IPS-15b (cell line): Measurements from ENCODE around the gene MRPL57.
"Not testable (repeated sequence)": the region's sequence is repeated elsewhere in the genome, so short reads cannot be mapped to it uniquely, and the experiment has no call there.

Experiments
- H3K27me3 ChIP-seq: one replicate; pipeline ENCODE4 v1.6.1; 2013; ENCODE audit warnings: low read length; ENCODE audit not compliant: control insufficient read depth, insufficient read depth
- H3K36me3 ChIP-seq: one replicate; pipeline ENCODE4 v1.6.1; 2013; ENCODE audit warnings: low read length; ENCODE audit not compliant: control insufficient read depth, insufficient read depth
- H3K4me1 ChIP-seq: one replicate; pipeline ENCODE4 v1.6.1; 2013; ENCODE audit warnings: mild to moderate bottlenecking, low read length; ENCODE audit not compliant: control insufficient read depth, insufficient read depth
- H3K4me3 ChIP-seq: one replicate; pipeline ENCODE4 v1.5.1; 2013; ENCODE audit warnings: low read depth, low read length
- H3K9ac ChIP-seq: one replicate; pipeline ENCODE4 v1.6.1; 2013; ENCODE audit warnings: low read depth, mild to moderate bottlenecking, low read length
- H3K9me3 ChIP-seq: one replicate; pipeline ENCODE4 v1.6.1; 2013; ENCODE audit warnings: mild to moderate bottlenecking, low read length; ENCODE audit not compliant: control insufficient read depth, insufficient read depth

MRPL57 gene

GRCh38 chr13:21198391-21198790, 21.9 kb downstream of the MRPL57 start:
- H3K9ac ChIP-seq, H3K9me3 ChIP-seq, H3K27me3 ChIP-seq, H3K36me3 ChIP-seq, H3K4me3 ChIP-seq, H3K4me1 ChIP-seq: not testable (repeated sequence)

- H3K4me3 ChIP-seq, H3K9ac ChIP-seq, H3K36me3 ChIP-seq, H3K27me3 ChIP-seq, H3K9me3 ChIP-seq, H3K4me1 ChIP-seq: not testable (repeated sequence)
Observed at GRCh38 chr13:21201456-21202190, 25.2 kb downstream of the MRPL57 start.

DNA sequence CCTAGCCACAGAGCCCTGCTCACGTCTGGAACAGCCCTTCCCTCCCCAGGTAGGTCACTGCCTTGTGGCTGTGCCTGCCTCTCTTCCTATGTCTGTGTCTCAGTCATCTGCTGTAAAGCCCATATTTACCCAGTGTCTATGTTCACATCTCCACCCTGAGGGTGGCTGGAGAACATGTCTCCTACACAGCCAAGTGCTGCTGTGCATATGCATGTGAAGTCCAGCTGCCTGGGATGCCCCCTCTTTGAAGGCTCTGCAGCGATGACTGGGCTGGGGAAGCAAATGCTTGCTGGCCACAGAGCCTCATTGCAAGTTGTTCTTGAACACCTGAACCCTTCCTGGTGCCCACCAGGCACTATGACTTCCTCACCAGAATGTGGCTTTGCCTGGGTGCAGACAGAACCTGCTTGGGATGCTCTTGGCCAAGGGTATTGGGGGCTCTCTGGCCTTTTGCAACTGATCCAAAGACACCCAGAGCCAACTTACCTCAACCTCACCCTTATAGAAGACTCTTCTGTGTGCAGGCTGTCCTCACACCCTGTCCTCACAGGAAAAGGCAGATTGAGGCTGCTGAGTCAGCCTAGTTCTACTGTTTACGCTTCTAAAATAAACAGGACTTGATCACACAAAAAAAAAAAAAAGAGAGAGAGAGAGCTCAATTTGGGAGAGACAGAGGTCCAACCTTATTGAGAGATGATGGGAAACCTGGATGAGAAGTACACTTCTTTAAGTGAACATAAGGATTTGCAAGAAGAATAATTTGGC, 26.5 kb downstream of the MRPL57 start:
- Histone ChIP-seq H3K9me3 (peaks cover 7% of the 10 kb centered on the region), H3K27me3 (no peaks in the 10 kb centered on the region), H3K4me1 (no peaks in the 10 kb centered on the region), H3K4me3 (no peak overlapping the region), H3K36me3 (no peaks in the 10 kb centered on the region), H3K9ac (no peak overlapping the region)

GRCh38 chr13:21208652-21209154, 32.2 kb downstream of the MRPL57 start:
- H3K36me3 ChIP-seq: no peaks in the 10 kb centered on the region
- H3K4me1 ChIP-seq: no peaks in the 10 kb centered on the region
- no peak overlapping the region for H3K4me3 ChIP-seq
- peaks cover 8% of the 10 kb centered on the region for H3K9me3 ChIP-seq
- H3K9ac ChIP-seq: no peak overlapping the region
- no peaks in the 10 kb centered on the region for H3K27me3 ChIP-seq

DNA sequence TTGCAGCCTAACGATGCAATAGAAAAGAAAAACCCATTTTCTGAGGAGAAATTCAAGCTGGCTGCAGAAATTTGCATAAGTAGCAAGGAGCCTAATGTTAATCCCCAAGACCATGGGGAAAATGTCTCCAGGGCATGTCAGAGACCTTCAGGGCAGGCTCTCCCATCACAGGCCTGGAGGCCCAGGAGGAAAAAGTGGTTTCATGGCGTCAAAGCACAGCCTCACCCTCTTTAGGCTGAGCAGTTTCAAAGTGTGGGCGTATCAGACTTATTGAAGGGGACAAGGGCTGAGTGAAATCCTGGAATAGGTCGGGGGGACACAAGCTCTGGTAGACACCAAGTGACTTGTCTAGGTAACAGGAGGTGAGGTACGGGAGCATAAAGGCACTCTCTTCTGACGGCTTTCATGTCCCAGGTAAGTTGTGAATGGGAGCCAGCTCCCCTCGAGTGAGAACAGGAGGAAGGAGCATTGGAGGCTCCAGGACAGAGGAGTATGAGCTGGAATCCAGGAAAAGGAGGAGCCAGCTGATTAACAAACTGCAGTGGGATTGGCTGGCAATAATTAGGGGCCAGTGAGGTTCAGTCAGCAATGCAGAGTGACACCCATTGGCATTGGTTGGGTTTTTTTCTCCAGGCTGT, 35.8 kb downstream of the MRPL57 start:
- Histone ChIP-seq H3K4me1 (no peaks in the 10 kb centered on the region), H3K9me3 (peaks cover 8% of the 10 kb centered on the region), H3K4me3 (no peak overlapping the region), H3K27me3 (no peaks in the 10 kb centered on the region), H3K36me3 (no peaks in the 10 kb centered on the region), H3K9ac (no peak overlapping the region)

DNA sequence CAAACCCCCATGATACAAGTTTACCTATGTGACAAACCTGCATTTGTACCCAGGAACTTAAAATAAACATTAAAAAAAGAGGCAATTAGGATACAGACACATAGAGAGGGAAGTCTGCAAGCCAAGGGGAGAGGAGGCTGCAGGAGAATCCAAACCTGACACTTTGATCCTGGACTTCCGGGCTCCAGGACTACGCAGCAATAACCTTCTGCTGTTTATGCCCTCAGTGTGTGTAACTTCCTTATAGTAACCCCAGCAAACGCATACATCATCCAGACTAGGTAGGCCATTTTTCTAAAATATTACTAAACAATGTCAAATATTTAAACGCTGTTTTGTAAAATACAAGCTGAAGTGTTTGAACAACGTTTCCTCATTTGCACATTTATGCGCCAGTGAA, 39.0 kb downstream of the MRPL57 start:
- not testable (repeated sequence) for H3K9ac ChIP-seq, H3K9me3 ChIP-seq, H3K4me1 ChIP-seq, H3K27me3 ChIP-seq, H3K4me3 ChIP-seq, H3K36me3 ChIP-seq

DNA sequence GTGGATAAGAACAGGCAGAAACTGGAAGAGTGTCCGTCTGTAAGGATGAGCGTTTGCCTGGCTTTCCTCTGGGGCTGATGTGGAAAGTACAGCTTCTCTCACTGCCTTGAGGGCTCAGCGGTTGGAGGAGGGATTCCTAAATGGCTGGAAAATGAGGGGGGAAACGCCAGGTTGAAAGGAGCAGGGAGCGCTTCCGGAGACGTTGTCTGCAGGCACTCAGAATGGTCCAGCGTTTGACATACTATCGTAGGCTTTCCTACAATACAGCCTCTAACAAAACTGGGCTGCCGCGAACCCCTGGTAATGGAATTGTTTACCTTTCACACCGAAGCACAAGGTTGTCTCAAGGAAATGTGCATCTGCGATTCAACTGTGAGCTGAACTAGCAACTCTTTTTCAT, 39.9 kb downstream of the MRPL57 start:
- Histone ChIP-seq H3K27me3 (no peaks in the 10 kb centered on the region), H3K9ac (no peak overlapping the region), H3K9me3 (peaks cover 10% of the 10 kb centered on the region), H3K4me3 (no peak overlapping the region), H3K36me3 (no peaks in the 10 kb centered on the region), H3K4me1 (no peaks in the 10 kb centered on the region)

DNA sequence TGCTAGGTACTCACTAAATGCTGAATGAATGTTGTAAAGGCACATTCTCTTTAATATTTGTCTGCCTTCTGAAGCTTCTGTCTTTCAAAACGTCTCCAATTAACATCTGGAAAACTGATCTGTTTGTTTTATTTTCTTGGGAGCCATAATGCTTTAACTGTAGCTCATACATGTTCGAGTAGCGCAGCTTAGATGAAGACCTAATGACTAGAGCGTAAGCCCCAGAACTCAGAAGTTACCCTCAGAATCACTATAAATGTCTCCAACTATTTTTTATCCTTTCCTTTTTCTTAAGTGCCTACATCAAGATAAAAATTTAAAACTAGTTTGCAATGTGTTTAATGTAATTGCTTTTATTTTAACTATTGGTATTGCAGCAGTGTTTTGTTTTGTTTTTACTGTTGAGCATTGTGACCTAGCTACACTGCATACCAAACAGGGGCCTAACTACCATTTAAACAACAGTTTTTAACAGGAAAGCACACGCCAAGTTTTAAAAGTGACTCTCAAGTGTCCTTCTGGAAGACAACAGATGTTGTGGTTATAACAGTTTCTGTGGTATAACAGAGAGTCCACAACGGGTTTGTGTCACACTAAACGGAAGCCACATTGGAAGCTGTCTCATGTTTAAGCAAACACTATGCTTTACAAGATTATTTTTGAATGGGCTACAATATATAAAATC, 42.0 kb downstream of the MRPL57 start:
- H3K9ac ChIP-seq: no peak overlapping the region
- no peak overlapping the region for H3K4me3 ChIP-seq
- H3K27me3 ChIP-seq: no peaks in the 10 kb centered on the region
- H3K9me3 ChIP-seq: peaks cover 2% of the 10 kb centered on the region
- H3K36me3 ChIP-seq: no peaks in the 10 kb centered on the region
- no peaks in the 10 kb centered on the region for H3K4me1 ChIP-seq

DNA sequence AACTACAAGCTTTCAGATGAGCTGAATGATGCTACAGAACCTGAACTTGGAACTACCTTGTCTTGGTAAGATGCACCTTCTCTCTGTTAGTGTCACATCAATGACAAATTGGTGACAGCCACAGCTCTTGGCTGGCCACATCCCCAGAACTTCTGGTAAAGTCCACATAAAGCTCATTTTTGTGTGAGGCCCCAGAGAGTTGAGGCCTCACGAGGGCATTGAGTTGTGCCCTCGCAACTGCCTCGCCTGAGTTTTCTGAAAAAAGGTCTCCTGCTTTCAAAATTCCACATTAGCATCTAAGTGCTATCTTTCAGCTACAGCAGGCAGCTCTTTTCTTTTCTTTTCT, 42.6 kb downstream of the MRPL57 start:
- Histone ChIP-seq H3K36me3 (no peaks in the 10 kb centered on the region), H3K9me3 (peaks cover 2% of the 10 kb centered on the region), H3K27me3 (no peaks in the 10 kb centered on the region), H3K4me3 (no peak overlapping the region), H3K4me1 (no peaks in the 10 kb centered on the region), H3K9ac (no peak overlapping the region)

- H3K4me3 ChIP-seq, H3K27me3 ChIP-seq, H3K9ac ChIP-seq, H3K4me1 ChIP-seq, H3K9me3 ChIP-seq, H3K36me3 ChIP-seq: not testable (repeated sequence)
Observed at GRCh38 chr13:21219716-21220115, 43.3 kb downstream of the MRPL57 start.

DNA sequence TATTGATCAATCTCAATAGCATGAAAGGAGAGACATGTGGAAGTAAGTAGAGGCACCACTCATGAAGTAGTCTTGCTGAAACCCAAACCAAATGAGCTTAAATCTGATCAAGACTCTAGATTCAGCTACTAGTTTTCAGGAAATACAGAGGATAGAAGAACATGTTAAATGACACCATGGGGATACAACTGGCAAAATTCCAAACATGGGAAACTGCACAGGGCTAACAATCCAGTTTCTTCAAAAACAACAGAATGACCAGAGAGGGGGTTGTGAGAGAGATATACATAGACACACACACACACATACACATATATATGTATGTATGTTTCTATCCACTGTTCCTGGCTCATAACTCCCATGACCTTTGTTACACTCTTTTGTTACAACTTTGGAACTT, 44.8 kb downstream of the MRPL57 start:
- Histone ChIP-seq H3K4me3 (no peak overlapping the region), H3K9ac (no peak overlapping the region), H3K4me1 (no peaks in the 10 kb centered on the region), H3K36me3 (no peaks in the 10 kb centered on the region), H3K9me3 (peaks cover 2% of the 10 kb centered on the region), H3K27me3 (no peaks in the 10 kb centered on the region)
